GM12874 (cell line): Measurements from ENCODE around the gene RAB4A.

Experiments used
- TF ChIP-seq, protein P1 (sequence below): IDR thresholded peaks from 2 replicates; pipeline ENCODE4 v1.5.1; 2011; ENCODE audit warnings: low read depth, mild to moderate bottlenecking, control low read depth, low read length, moderate library complexity; ENCODE audit not compliant: insufficient read depth

The RAB4A gene

GRCh38 chr1:229303855-229304254 is 32.9 kb downstream of the RAB4A start:
- TF ChIP-seq, protein P1, sequence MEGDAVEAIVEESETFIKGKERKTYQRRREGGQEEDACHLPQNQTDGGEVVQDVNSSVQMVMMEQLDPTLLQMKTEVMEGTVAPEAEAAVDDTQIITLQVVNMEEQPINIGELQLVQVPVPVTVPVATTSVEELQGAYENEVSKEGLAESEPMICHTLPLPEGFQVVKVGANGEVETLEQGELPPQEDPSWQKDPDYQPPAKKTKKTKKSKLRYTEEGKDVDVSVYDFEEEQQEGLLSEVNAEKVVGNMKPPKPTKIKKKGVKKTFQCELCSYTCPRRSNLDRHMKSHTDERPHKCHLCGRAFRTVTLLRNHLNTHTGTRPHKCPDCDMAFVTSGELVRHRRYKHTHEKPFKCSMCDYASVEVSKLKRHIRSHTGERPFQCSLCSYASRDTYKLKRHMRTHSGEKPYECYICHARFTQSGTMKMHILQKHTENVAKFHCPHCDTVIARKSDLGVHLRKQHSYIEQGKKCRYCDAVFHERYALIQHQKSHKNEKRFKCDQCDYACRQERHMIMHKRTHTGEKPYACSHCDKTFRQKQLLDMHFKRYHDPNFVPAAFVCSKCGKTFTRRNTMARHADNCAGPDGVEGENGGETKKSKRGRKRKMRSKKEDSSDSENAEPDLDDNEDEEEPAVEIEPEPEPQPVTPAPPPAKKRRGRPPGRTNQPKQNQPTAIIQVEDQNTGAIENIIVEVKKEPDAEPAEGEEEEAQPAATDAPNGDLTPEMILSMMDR = no peak

DNA sequence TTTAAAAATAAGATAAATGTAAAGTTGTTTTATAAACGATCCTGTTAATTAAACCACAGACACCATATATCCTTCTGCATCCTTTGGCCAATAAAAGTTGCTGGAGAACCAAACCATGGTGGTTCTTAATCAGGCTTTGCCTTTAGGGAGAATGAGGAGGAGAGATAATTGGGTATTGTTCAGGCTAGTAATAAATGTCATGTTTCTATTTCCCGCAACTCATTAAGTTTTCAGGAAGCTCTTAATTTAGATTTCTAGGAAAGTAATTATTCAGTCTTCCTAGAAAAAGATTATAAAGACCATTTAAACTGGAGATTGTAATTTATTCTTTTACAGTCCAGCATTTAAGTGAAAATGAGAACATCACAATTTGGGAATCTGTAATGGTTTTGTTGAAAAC is 34.5 kb downstream of the RAB4A start:
- TF ChIP-seq, protein P1 = no peak

GRCh38 chr1:229309074-229309473 is 38.2 kb downstream of the RAB4A start:
- TF ChIP-seq, protein P1 = no peak

DNA sequence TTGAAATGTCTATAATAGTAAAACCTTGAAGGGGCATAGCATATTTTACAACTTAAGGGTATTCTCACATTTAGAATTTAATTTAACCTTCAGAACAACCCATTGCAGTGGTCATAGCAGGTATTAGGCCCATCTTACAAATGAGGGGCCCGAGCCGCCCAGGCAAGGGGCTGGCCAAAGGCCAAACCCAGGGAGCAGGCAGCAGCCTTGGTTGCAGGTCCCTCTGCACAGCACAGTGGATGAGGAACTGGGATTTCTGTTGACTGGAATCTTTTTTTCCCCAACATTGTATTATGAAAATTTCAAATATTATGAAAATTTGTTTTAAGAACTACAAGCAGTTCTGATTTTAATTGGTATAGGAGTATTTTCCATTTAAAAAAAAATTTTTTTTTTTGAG is 38.8 kb downstream of the RAB4A start:
- TF ChIP-seq, protein P1 = no peak

DNA sequence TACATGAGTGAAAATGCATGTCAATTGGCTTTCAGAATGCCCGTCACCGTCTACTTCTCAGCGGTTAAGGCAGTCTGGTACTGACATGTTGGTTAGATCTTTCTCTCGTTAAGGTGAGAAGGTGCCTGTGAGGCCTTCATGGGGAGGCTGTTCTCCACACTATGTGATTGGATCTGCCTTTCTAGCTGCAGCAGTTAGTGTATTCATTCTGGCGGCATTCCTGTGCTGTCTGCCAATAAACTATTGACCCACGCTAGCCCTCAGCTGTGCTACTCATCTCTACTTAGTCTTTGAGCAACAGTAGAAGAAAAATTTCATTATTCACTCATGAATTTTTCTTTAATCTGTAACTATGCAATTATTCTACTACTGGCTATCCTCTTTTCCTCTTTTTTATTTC is 39.9 kb downstream of the RAB4A start:
- TF ChIP-seq, protein P1 = no peak

DNA sequence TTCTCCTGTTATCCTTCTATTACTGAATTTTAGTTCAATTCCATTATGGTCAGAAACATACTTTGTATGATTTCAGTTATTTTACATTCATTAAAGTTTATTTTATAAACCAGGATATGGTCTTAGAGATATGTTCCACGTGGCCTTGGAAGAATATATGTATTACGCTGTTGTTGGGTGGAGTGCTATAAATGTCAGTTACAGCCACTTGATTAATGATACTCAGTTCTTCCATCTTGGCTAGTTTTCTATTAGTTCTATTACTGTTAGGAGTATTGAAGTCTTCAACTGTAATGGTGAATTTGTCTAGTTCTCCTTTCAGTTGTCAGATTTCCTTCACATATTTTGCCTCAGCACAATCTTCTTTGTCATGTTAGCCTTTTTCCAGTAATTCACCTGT is 45.3 kb downstream of the RAB4A start:
- TF ChIP-seq, protein P1 = no peak

DNA sequence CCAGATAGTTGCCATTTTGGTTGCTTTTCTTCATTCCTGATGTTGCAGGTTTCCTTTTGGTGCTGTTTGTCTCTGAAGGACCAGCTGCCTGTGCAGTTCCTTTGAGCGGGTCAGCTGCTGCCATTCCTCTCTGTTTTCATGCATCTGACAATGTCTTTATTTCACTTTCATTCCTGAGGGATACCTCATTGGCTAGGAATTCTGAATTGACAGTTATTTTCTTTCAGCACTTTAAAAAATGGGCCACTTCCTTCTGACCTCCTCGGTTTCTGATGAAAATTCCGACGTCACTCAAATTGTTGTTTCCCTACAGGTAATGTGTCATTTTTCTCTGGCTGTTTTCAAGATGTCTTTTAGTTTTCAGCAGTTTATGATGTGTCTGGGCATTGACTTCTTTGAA is 47.1 kb downstream of the RAB4A start:
- TF ChIP-seq, protein P1 = no peak

GRCh38 chr1:229319487-229319886 is 48.6 kb downstream of the RAB4A start:
- TF ChIP-seq, protein P1 = no peak
